Activated naive CD8-positive, alpha-beta T cell treated with anti-CD3 and anti-CD28 coated beads, Interleukin-2, amount 10 ng/mL, durations not matched to agents 7 days and 5 days (primary cell): ENCODE results near the gene CNTNAP5. TPM values are rescaled to one million over a fixed set of nuclear protein-coding genes. Genes with fewer than 3 reads are reported as not detected.

Source experiments
- ATAC-seq: fragments of 150-1000 bp; cut with Tn5 transposase; one replicate; pipeline ENCODE4 v1.10.0; 2021; ENCODE audit warnings: low read depth, moderate library complexity
- POLR2A ChIA-PET: fragments of 350-600 bp; sonication (Branson Sonifier 250); formaldehyde crosslinking; loops from one replicate; lab custom pipeline; 2021; ENCODE audit warnings: antibody characterized with exemption; lab: Charles Lee
- DNase-seq: peaks from one replicate; pipeline ENCODE4 v3.0.0; 2021
- H3K27ac Mint-ChIP-seq: one replicate; pipeline ENCODE4 v1.8.0; 2022; ENCODE audit warnings: mild to moderate bottlenecking, mixed read lengths
- H3K27me3 Mint-ChIP-seq: one replicate; pipeline ENCODE4 v1.8.0; 2022; ENCODE audit warnings: mild to moderate bottlenecking, moderate library complexity, mixed read lengths
- H3K36me3 Mint-ChIP-seq: one replicate; pipeline ENCODE4 v1.8.0; 2021; ENCODE audit warnings: mild to moderate bottlenecking, mixed read lengths
- H3K4me1 Mint-ChIP-seq: one replicate; pipeline ENCODE4 v1.8.0; 2021; ENCODE audit warnings: mixed read lengths
- H3K4me3 Mint-ChIP-seq: one replicate; pipeline ENCODE4 v1.8.0; 2022; ENCODE audit warnings: mild to moderate bottlenecking, moderate library complexity, mixed read lengths
- H3K9me3 Mint-ChIP-seq: one replicate; pipeline ENCODE4 v1.8.0; 2021; ENCODE audit warnings: mixed read lengths
- total RNA-seq, 2 experiments: library from RNA; stranded (reverse); gene quantifications; one replicate each; pipeline ENCODE4 v1.2.3, GENCODE V29; 2021

CNTNAP5 gene
- total RNA-seq, 2 experiments from 2014 or later: not detected

- Mint-ChIP-seq H3K27ac (no peak overlapping the region), H3K36me3 (no peaks in the 10 kb centered on the region), H3K27me3 (no peaks in the 10 kb centered on the region), H3K4me3 (no peak overlapping the region), H3K9me3 (peaks cover 2% of the 10 kb centered on the region), H3K4me1 (no peaks in the 10 kb centered on the region)
- ATAC-seq (no peak), DNase-seq (no peak)
- POLR2A ChIA-PET: no interaction called here
Measured at GRCh38 chr2:124561486-124561885, 536.4 kb downstream of the CNTNAP5 start.

GRCh38 chr2:124563426-124563825, 538.3 kb downstream of the CNTNAP5 start:
- no peak overlapping the region for H3K27ac Mint-ChIP-seq
- POLR2A ChIA-PET: no interaction called here
- no peaks in the 10 kb centered on the region for H3K36me3 Mint-ChIP-seq
- DNase-seq (no peak), ATAC-seq (no peak)
- no peaks in the 10 kb centered on the region for H3K9me3 Mint-ChIP-seq
- no peaks in the 10 kb centered on the region for H3K27me3 Mint-ChIP-seq
- H3K4me3 Mint-ChIP-seq: no peak overlapping the region
- H3K4me1 Mint-ChIP-seq: no peaks in the 10 kb centered on the region

GRCh38 chr2:124566518-124566970, 541.5 kb downstream of the CNTNAP5 start:
- H3K36me3 Mint-ChIP-seq: no peaks in the 10 kb centered on the region
- H3K4me1 Mint-ChIP-seq: no peaks in the 10 kb centered on the region
- ATAC-seq (no peak), DNase-seq (no peak)
- H3K27ac Mint-ChIP-seq: no peak overlapping the region
- POLR2A ChIA-PET: no interaction called here
- H3K9me3 Mint-ChIP-seq: no peaks in the 10 kb centered on the region
- H3K27me3 Mint-ChIP-seq: no peaks in the 10 kb centered on the region
- no peak overlapping the region for H3K4me3 Mint-ChIP-seq

DNA sequence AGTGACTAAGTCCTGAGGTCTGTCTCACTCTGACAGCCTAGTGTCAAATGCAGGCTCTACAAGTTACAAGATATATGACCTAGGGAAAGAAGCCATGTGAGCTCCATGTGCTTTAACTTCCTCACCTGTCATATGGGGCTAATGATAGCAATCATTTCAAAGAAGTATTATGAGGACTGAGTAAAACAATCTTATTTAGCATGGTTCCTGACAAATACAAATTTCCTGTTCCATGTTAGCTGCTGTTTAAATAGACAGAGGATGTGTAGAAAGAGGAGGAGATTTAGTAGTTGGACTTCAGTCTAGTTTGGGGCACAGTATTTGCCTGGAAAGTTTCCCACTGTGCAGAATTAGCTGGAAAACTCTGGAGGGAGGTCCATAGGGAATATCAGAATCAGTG, 545.8 kb downstream of the CNTNAP5 start:
- Mint-ChIP-seq H3K4me3 (no peak overlapping the region), H3K9me3 (peaks cover 2% of the 10 kb centered on the region), H3K27ac (no peak overlapping the region), H3K36me3 (no peaks in the 10 kb centered on the region), H3K27me3 (no peaks in the 10 kb centered on the region), H3K4me1 (no peaks in the 10 kb centered on the region)
- POLR2A ChIA-PET: no interaction called here
- ATAC-seq (no peak), DNase-seq (no peak)

GRCh38 chr2:124571836-124572235, 546.7 kb downstream of the CNTNAP5 start:
- DNase-seq (no peak), ATAC-seq (no peak)
- Mint-ChIP-seq H3K27ac (no peak overlapping the region), H3K4me3 (no peak overlapping the region), H3K27me3 (no peaks in the 10 kb centered on the region), H3K36me3 (no peaks in the 10 kb centered on the region), H3K4me1 (no peaks in the 10 kb centered on the region), H3K9me3 (peaks cover 2% of the 10 kb centered on the region)
- POLR2A ChIA-PET: no interaction called here

GRCh38 chr2:124572934-124573634, 548.0 kb downstream of the CNTNAP5 start:
- no peak overlapping the region for H3K4me3 Mint-ChIP-seq
- no peaks in the 10 kb centered on the region for H3K4me1 Mint-ChIP-seq
- ATAC-seq (no peak), DNase-seq (no peak)
- H3K36me3 Mint-ChIP-seq: no peaks in the 10 kb centered on the region
- H3K27me3 Mint-ChIP-seq: no peaks in the 10 kb centered on the region
- peaks cover 2% of the 10 kb centered on the region for H3K9me3 Mint-ChIP-seq
- POLR2A ChIA-PET: no interaction called here
- no peak overlapping the region for H3K27ac Mint-ChIP-seq

DNA sequence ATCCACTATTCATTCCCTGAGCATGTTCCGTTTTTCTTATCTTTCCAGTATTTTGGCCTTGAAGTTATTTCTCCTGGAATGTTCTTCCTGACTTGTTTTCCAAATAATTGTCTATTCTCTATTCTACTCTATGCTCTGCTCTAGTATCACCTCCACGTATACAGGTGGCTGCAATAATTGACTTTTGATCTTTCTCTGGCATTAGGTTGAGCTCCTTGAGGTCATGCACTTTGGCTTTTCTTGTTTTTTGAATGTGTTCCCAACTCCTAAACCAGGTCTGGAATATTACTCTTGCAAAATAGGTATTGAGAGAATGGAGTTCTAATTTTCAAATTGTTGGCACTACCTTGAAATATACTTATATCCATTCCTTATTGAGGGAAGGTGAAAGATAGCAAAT, 550.4 kb downstream of the CNTNAP5 start:
- H3K27ac Mint-ChIP-seq: no peak overlapping the region
- H3K9me3 Mint-ChIP-seq: peaks cover 2% of the 10 kb centered on the region
- H3K27me3 Mint-ChIP-seq: no peaks in the 10 kb centered on the region
- POLR2A ChIA-PET: no interaction called here
- H3K36me3 Mint-ChIP-seq: no peaks in the 10 kb centered on the region
- H3K4me3 Mint-ChIP-seq: no peak overlapping the region
- DNase-seq (no peak), ATAC-seq (no peak)
- no peaks in the 10 kb centered on the region for H3K4me1 Mint-ChIP-seq

DNA sequence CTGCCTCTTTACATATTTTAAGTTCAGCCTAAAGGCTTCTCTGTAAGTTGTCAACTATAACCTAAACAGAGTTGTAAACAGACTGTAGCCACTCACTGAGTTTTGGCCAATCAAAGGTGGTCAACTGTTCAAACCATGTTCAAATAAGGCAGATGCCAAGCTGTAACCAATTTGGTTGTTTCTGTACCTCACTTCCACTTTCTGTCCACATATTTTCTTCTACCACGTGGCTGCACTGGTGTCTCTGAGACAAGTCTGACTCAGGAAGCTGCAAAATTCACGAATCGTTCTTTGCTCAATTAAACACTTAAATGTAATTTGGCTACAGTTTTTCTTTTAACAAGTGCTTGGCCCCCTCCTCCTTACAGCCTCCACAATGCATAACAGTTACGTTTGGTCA, 555.2 kb downstream of the CNTNAP5 start:
- Mint-ChIP-seq H3K9me3 (peaks cover 3% of the 10 kb centered on the region), H3K27ac (no peak overlapping the region), H3K4me1 (no peaks in the 10 kb centered on the region), H3K27me3 (no peaks in the 10 kb centered on the region), H3K36me3 (no peaks in the 10 kb centered on the region), H3K4me3 (no peak overlapping the region)
- POLR2A ChIA-PET: no interaction called here
- DNase-seq (no peak), ATAC-seq (no peak)

GRCh38 chr2:124582387-124582786, 557.3 kb downstream of the CNTNAP5 start:
- Mint-ChIP-seq H3K27me3 (no peaks in the 10 kb centered on the region), H3K4me3 (no peak overlapping the region), H3K4me1 (no peaks in the 10 kb centered on the region), H3K36me3 (no peaks in the 10 kb centered on the region), H3K9me3 (peaks cover 2% of the 10 kb centered on the region), H3K27ac (no peak overlapping the region)
- no peak for DNase-seq
- POLR2A ChIA-PET: no interaction called here
- no peak for ATAC-seq

DNA sequence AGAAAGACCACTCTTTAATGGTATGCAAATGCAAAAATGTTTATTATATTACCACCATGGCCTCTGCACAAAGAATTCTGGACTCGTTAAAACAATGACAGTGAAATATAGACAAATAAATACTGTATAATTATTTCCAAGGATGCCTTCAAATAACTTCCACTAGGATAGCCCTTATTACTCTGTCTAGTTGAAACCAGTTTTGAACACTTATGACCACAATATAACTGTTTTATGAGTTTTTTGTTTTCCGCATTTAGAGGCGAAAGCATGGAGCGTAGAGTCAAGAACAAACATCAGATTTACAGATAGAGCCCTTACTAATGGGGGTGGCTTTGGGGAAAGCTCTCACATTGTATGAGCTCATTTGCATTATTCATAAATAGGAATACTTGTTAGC, 559.5 kb downstream of the CNTNAP5 start:
- H3K9me3 Mint-ChIP-seq: peaks cover 2% of the 10 kb centered on the region
- H3K36me3 Mint-ChIP-seq: no peaks in the 10 kb centered on the region
- H3K27ac Mint-ChIP-seq: no peak overlapping the region
- no peak for ATAC-seq
- no peak for DNase-seq
- no peak overlapping the region for H3K4me3 Mint-ChIP-seq
- no peaks in the 10 kb centered on the region for H3K27me3 Mint-ChIP-seq
- H3K4me1 Mint-ChIP-seq: no peaks in the 10 kb centered on the region
- POLR2A ChIA-PET: no interaction called here

GRCh38 chr2:124585277-124585676, 560.2 kb downstream of the CNTNAP5 start:
- ATAC-seq (no peak), DNase-seq (no peak)
- no peak overlapping the region for H3K4me3 Mint-ChIP-seq
- H3K4me1 Mint-ChIP-seq: no peaks in the 10 kb centered on the region
- POLR2A ChIA-PET: interaction anchor here (0.6 kb wide), 1 partner anchor 34 kb away, joined by 5 read pairs; no protein-coding TSS in a partner anchor
- H3K36me3 Mint-ChIP-seq: no peaks in the 10 kb centered on the region
- peaks cover 4% of the 10 kb centered on the region for H3K9me3 Mint-ChIP-seq
- no peak overlapping the region for H3K27ac Mint-ChIP-seq
- no peaks in the 10 kb centered on the region for H3K27me3 Mint-ChIP-seq

- POLR2A ChIA-PET: no interaction called here
- ATAC-seq (no peak), DNase-seq (no peak)
- Mint-ChIP-seq H3K4me1 (no peaks in the 10 kb centered on the region), H3K4me3 (no peak overlapping the region), H3K27ac (no peak overlapping the region), H3K36me3 (no peaks in the 10 kb centered on the region), H3K27me3 (no peaks in the 10 kb centered on the region), H3K9me3 (peaks cover 4% of the 10 kb centered on the region)
Measured at GRCh38 chr2:124586210-124586609, 561.1 kb downstream of the CNTNAP5 start.

- no peaks in the 10 kb centered on the region for H3K27me3 Mint-ChIP-seq
- ATAC-seq: no peak
- DNase-seq: no peak
- H3K36me3 Mint-ChIP-seq: no peaks in the 10 kb centered on the region
- POLR2A ChIA-PET: no interaction called here
- no peaks in the 10 kb centered on the region for H3K4me1 Mint-ChIP-seq
- H3K27ac Mint-ChIP-seq: no peak overlapping the region
- peaks cover 4% of the 10 kb centered on the region for H3K9me3 Mint-ChIP-seq
- no peak overlapping the region for H3K4me3 Mint-ChIP-seq
Measured at GRCh38 chr2:124586835-124587234, 561.7 kb downstream of the CNTNAP5 start.

DNA sequence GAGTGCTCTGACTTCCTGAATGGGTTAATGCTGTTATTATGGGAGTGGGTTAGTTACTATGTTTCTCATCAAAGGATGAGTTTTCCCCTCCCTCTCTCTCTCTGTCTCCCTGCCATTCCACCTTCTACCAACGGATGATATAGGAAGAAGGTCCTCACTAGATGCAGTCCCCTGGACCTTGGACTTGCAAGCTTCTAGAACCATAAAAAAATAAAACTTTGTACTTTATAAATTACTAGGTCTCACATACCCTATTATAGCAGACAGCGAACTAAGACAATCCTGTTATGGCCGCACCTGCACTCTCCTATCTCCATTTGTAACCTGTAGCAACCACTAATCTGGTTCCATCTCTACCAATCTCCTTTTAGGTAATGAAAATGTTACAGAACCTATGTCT, 564.9 kb downstream of the CNTNAP5 start:
- Mint-ChIP-seq H3K36me3 (no peaks in the 10 kb centered on the region), H3K4me1 (no peaks in the 10 kb centered on the region), H3K4me3 (no peak overlapping the region), H3K27me3 (no peaks in the 10 kb centered on the region), H3K27ac (no peak overlapping the region), H3K9me3 (peaks cover 4% of the 10 kb centered on the region)
- no peak for DNase-seq
- no peak for ATAC-seq
- POLR2A ChIA-PET: no interaction called here
